ENCODE measurements around the gene SHROOM3.

The SHROOM3 gene

GRCh38 chr4:76571274-76571673, 136.2 kb downstream of the SHROOM3 start:
- DNase-seq = no peak

- DNase-seq = no peak
Measured at GRCh38 chr4:76572224-76572623, 137.2 kb downstream of the SHROOM3 start.

GRCh38 chr4:76576824-76577223, 141.8 kb downstream of the SHROOM3 start:
- DNase-seq = no peak

- DNase-seq = no peak
Measured at GRCh38 chr4:76578002-76578560, 143.1 kb downstream of the SHROOM3 start.

- DNase-seq = no peak
Measured at GRCh38 chr4:76579596-76580375, 144.8 kb downstream of the SHROOM3 start.

GRCh38 chr4:76581077-76581962, 146.3 kb downstream of the SHROOM3 start:
- no peak for DNase-seq

GRCh38 chr4:76582074-76582816, 147.2 kb downstream of the SHROOM3 start:
- DNase-seq = no peak

- no peak for DNase-seq
Measured at GRCh38 chr4:76582817-76583087, 147.7 kb downstream of the SHROOM3 start.

GRCh38 chr4:76584241-76585152, 149.5 kb downstream of the SHROOM3 start:
- no peak for DNase-seq

- DNase-seq = no peak
Measured at GRCh38 chr4:76585272-76585671, 150.2 kb downstream of the SHROOM3 start.

- DNase-seq = no peak
Measured at GRCh38 chr4:76585897-76586360, 150.9 kb downstream of the SHROOM3 start.

- no peak for DNase-seq
Measured at GRCh38 chr4:76588274-76588673, 153.2 kb downstream of the SHROOM3 start.

- no peak for DNase-seq
Measured at GRCh38 chr4:76589402-76589801, 154.4 kb downstream of the SHROOM3 start.

GRCh38 chr4:76589872-76590797, 155.1 kb downstream of the SHROOM3 start:
- DNase-seq = no peak

GRCh38 chr4:76590798-76591281, 155.8 kb downstream of the SHROOM3 start:
- DNase-seq = no peak

GRCh38 chr4:76591992-76592391, 157.0 kb downstream of the SHROOM3 start:
- DNase-seq = no peak

- no peak for DNase-seq
Measured at GRCh38 chr4:76592460-76592859, 157.4 kb downstream of the SHROOM3 start.

GRCh38 chr4:76594173-76594572, 159.1 kb downstream of the SHROOM3 start:
- no peak for DNase-seq

GRCh38 chr4:76595435-76595834, 160.4 kb downstream of the SHROOM3 start:
- DNase-seq = no peak

GRCh38 chr4:76596713-76597112, 161.7 kb downstream of the SHROOM3 start:
- DNase-seq = no peak
